TTC549 (cell line): ENCODE measurements around the gene NBPF1.
"Not testable (repeated sequence)": the region's sequence is repeated elsewhere in the genome, so short reads cannot be mapped to it uniquely, and the experiment has no call there.

Experiments used
- FAIRE-seq: peaks from 2 replicates; lab custom pipeline; 2012; peaks lifted over from hg19 to GRCh38; lab: Jason Lieb, UNC

NBPF1 gene

DNA sequence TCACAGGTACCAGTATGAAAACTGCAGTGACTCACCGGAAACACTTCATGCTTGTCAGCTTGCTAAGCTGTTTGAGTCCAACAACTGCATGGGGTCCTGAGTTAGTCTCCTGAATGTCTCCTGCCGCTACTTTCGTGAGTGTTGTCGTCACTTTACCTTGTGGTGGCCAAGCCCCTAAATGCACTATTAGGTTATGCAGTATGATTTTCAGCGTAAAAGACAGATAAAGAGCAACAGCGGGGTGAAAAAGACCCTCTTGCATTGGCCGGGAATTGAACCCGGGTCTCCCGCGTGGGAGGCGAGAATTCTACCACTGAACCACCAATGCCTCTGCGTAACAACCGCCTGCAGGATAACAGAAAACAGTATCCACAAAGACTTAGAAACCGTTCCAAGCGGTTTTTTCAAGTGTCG, 67.7 kb downstream of the NBPF1 start:
- FAIRE-seq: not testable (repeated sequence)

- FAIRE-seq: not testable (repeated sequence)
These were observed 72.9 kb downstream of the NBPF1 start for GRCh38 chr1:16540421-16540893.

GRCh38 chr1:16537528-16537927, 75.8 kb downstream of the NBPF1 start:
- FAIRE-seq: not testable (repeated sequence)

- FAIRE-seq: not testable (repeated sequence)
These were observed 76.6 kb downstream of the NBPF1 start for GRCh38 chr1:16536796-16537195.

GRCh38 chr1:16535898-16536297, 77.5 kb downstream of the NBPF1 start:
- not testable (repeated sequence) for FAIRE-seq

DNA sequence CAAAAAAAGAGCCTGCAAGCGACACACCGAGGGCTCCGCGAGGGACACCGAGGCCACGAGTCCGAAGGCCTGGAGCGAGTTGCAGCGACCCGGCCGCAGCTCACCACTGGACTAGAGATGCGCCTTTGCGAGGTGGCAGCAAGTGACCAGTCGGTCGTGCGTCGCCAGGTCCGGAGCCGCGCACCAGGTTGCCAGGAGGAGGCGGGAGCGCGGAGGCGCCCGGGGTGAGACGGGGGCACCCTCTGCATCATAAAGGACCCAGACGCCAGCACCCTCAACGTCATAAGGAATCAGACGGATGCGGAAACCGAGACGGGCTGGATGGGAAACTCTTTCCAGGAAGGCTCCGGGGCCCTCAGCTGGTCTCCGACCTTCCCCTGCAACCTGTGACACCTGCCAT, 77.9 kb downstream of the NBPF1 start:
- not testable (repeated sequence) for FAIRE-seq

GRCh38 chr1:16534829-16535456, 78.4 kb downstream of the NBPF1 start:
- FAIRE-seq: not testable (repeated sequence)

- FAIRE-seq: not testable (repeated sequence)
These were observed 79.0 kb downstream of the NBPF1 start for GRCh38 chr1:16534239-16534828.

GRCh38 chr1:16532235-16532991, 81.0 kb downstream of the NBPF1 start:
- FAIRE-seq: not testable (repeated sequence)

GRCh38 chr1:16528338-16528737, 85.0 kb downstream of the NBPF1 start:
- FAIRE-seq: not testable (repeated sequence)

GRCh38 chr1:16525769-16526168, 87.6 kb downstream of the NBPF1 start:
- not testable (repeated sequence) for FAIRE-seq

DNA sequence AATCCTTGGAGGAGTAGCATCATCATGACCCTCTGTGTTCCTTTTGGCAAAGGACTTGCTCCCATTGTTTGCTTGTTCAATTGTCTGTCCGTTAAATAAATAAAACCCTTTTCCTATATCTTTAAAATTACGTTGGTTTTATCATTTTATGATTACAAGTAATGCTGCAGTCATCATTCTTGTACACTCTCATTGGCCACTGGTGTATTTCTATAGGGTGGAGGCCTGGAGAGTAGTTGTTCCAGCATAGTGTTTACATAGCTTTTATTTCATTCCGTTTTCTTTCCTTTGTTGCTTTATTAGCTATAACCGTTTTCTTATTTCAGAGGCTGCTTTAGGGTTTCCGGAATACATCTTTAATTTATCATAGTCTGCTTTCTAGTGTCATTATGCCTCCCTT, 91.7 kb downstream of the NBPF1 start:
- not testable (repeated sequence) for FAIRE-seq

GRCh38 chr1:16521288-16521583, 92.1 kb downstream of the NBPF1 start:
- no peak for FAIRE-seq

GRCh38 chr1:16520435-16521287, 92.7 kb downstream of the NBPF1 start:
- FAIRE-seq: not testable (repeated sequence)

DNA sequence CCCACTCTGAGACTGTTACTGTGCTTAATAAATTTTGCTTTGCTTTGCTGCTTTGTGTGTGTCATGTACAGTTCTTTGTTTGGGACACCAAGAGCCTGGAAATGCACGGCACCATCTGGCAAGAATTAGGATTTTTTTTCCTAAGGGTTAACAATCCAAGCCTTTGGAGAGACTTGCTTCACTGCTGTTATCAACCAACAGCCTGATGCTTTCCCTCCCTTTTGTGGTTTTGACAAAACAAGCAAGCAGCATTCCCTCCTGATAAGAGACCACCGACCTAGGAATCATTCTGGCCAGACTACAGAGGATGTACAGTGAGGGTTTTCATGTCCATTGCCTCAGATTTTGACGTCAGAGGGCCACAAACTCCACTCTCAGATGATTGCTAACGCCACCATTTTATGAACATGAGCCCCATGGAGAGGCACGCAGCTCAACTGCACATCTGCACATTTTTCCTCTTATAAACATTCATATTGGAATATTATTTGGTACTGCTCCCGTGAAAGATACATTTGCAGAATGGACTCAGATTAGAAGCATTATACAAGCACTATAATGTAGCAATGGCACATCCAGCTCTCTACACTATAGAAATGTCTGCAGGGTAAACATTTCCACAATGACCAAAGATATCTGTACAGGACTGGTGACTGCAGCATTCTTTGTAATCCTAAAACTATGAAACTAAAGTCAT, 94.0 kb downstream of the NBPF1 start:
- not testable (repeated sequence) for FAIRE-seq

DNA sequence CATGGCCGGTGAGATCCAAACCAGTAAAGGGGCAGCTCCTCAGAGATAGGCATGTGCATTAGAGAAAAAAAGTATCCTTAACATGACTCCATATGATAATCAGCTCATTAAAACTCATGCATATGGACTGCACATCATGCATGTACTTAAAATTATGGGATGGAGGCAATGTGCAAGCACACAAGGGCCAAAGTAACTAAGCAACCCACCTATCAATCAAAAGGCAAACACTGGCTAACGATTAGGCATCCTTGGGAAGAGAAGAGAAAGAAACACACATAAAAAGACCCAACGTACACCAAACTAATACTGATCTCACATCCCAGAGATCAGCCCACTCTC, 94.5 kb downstream of the NBPF1 start:
- FAIRE-seq: not testable (repeated sequence)

DNA sequence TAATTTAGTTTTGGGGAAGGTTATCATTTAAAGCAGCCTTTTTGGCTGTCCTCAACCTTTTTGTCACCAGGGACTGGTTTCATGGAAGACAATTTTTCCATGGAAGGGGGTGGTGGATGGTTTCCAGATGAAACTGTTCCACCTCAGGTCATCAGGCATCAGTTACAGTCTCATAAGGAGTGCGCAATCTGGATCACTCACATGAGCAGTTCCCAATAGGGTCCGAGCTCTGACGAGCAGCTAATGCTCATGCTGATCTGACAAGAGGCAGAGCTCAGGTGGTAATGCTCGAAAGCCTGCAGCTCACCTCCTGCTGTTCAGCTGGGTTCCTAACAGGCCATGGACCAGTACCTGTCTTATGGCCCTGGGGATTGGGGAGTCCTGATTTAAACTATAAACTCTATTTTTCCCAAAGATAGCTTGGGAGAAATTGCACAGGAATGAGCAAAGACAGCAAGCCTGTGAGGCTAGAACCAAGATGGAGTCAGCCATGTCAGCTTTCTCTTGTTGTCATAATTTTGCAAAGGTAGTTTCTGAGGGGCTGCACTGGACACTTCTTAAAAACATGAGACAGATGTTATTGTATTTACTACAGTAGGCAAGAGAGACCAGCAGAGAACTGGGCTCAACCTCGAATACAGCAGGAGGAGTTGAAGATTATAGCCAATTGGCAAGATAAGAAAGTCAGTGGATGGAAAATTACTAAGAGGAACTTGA, 96.5 kb downstream of the NBPF1 start:
- FAIRE-seq: not testable (repeated sequence)

GRCh38 chr1:16514107-16515055, 99.0 kb downstream of the NBPF1 start, which contains the start of gene RNU1-1:
Gene RNU1-1 (minus strand): TSS chr1:16514285.
- FAIRE-seq: not testable (repeated sequence)

DNA sequence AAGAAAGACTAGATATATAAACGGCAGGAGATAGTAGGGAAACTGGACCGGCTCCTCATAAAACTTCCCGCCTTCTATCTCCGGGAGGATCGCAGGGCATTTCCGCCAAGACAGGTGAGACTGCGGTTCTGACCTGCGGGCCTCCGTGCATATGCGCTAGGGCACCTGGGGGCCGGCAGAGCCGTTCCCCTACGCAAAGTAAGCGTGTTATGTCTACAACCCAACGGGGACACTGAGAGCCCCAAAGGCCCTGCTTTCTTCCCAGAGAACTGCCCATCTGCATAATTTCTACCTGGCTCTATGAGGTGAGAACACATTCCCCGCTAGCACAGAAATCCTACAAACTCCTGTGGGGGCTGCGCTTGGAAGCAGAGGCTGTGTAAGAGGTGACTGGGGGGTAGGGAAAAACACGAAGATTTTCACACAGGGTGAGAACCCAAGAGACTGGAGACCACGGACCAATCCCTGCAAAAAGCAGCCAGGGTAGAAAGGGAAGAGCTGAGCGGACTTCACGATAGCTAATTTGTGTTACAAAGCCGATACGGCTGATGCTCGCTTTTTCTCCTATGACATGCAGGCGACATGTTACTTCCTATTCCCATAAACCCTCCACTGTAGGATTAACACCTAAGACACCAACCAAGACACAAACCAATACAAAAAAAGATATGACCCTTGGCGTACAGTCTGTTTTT, 99.8 kb downstream of the NBPF1 start:
- FAIRE-seq: not testable (repeated sequence)
